H1 (cell line): ENCODE results near the gene OTP. TPM values are rescaled to one million over a fixed set of nuclear protein-coding genes. Genes with fewer than 3 reads are reported as not detected.

Experiments used
- CTCF ChIA-PET: fragments of 300-600 bp; sonication (Branson Sonifier 250); formaldehyde crosslinking; loops from one replicate; lab custom pipeline; 2021; ENCODE audit not compliant: partially characterized antibody; lab: Charles Lee
- POLR2A ChIA-PET: fragments of 300-600 bp; sonication (Branson Sonifier 250); formaldehyde crosslinking; loops from one replicate; lab custom pipeline; 2021; ENCODE audit warnings: inconsistent platforms; ENCODE audit not compliant: partially characterized antibody; lab: Charles Lee
- DNase-seq, 2 experiments: peaks; one replicate each; pipeline versions ENCODE4 v3.0.0 to v3.0.0-alpha.2; 2010 to 2022; ENCODE audit warnings: low spot score in 2 of 2, low read depth in 1 of 2, mixed read lengths in 1 of 2
- FAIRE-seq: peaks from 2 replicates; lab custom pipeline; 2011; peaks lifted over from hg19 to GRCh38; lab: Jason Lieb, UNC
- H2AFZ ChIP-seq: 2 replicates; pipeline ENCODE4 v1.8.1; 2012; ENCODE audit warnings: low read length, inconsistent platforms
- H2AK5ac ChIP-seq: 2 replicates; pipeline ENCODE4 v1.6.1; 2013; ENCODE audit warnings: low read depth, low read length
- H2BK120ac ChIP-seq: replicated peaks from 2 replicates; pipeline ENCODE3; 2013; ENCODE audit warnings: low read depth, low read length, inconsistent platforms
- H2BK12ac ChIP-seq: 2 replicates; pipeline ENCODE4 v1.6.1; 2013; ENCODE audit warnings: low read depth, low read length
- H2BK15ac ChIP-seq: 2 replicates; pipeline ENCODE4 v1.6.1; 2013; ENCODE audit warnings: low read length
- H2BK20ac ChIP-seq: 2 replicates; pipeline ENCODE4 v1.6.1; 2013; ENCODE audit warnings: low read length
- H2BK5ac ChIP-seq: 2 replicates; pipeline ENCODE4 v1.6.1; 2013; ENCODE audit warnings: low read depth, low read length
- H3K14ac ChIP-seq: 2 replicates; pipeline ENCODE4 v1.6.1; 2013; ENCODE audit warnings: inconsistent platforms; ENCODE audit not compliant: insufficient read length
- H3K18ac ChIP-seq: 2 replicates; pipeline ENCODE4 v1.6.1; 2013; ENCODE audit warnings: low read length; ENCODE audit errors: extremely low read depth
- H3K23ac ChIP-seq: 2 replicates; pipeline ENCODE4 v1.6.1; 2013; ENCODE audit warnings: inconsistent platforms; ENCODE audit not compliant: insufficient read length
- H3K23me2 ChIP-seq: 2 replicates; pipeline ENCODE4 v1.6.1; 2013; ENCODE audit warnings: low read depth, low read length
- H3K27ac ChIP-seq: 2 replicates; pipeline ENCODE4 v1.6.1; 2011; ENCODE audit warnings: low read depth, low read length, inconsistent platforms
- H3K27me3 ChIP-seq, 4 experiments: replicated peaks in 1 of 4; 1 replicate in 1 of 4; 2 replicates in 3 of 4; pipeline versions ENCODE4 v1.6.1 to v1.8.1; 2011 to 2013; ENCODE audit warnings: low read length in 3 of 4, mild to moderate bottlenecking in 3 of 4, inconsistent platforms in 2 of 4, mixed read lengths in 2 of 4, moderate library complexity in 1 of 4; ENCODE audit not compliant: control insufficient read depth in 3 of 4, insufficient read depth in 3 of 4; ENCODE audit errors: extremely low read depth in 1 of 4
- H3K36me3 ChIP-seq, 4 experiments: 2 replicates each; pipeline versions ENCODE4 v1.6.1 to v1.8.1; 2011 to 2013; ENCODE audit warnings: mild to moderate bottlenecking in 4 of 4, low read length in 3 of 4, moderate library complexity in 2 of 4, control low read depth in 1 of 4, inconsistent platforms in 1 of 4; ENCODE audit not compliant: insufficient read depth in 4 of 4, control insufficient read depth in 2 of 4
- H3K4ac ChIP-seq: replicated peaks from 2 replicates; pipeline ENCODE3; 2013; ENCODE audit warnings: low read length, low read depth, mixed read lengths, inconsistent platforms; ENCODE audit not compliant: insufficient read length
- H3K4me1 ChIP-seq, 4 experiments: replicated peaks in 1 of 4; 1 replicate in 1 of 4; 2 replicates in 3 of 4; pipeline versions ENCODE4 v1.6.1 to v1.8.1; 2011 to 2013; ENCODE audit warnings: low read length in 3 of 4, inconsistent platforms in 2 of 4, mixed read lengths in 1 of 4; ENCODE audit not compliant: insufficient read depth in 4 of 4, control insufficient read depth in 3 of 4
- H3K4me2 ChIP-seq, 2 experiments: 2 replicates each; pipeline versions ENCODE4 v1.6.1 to v1.8.1; 2011 to 2013; ENCODE audit warnings: low read depth in 2 of 2, low read length in 2 of 2, control low read depth in 1 of 2, inconsistent platforms in 1 of 2, mild to moderate bottlenecking in 1 of 2; ENCODE audit not compliant: insufficient read depth in 1 of 2
- H3K4me3 ChIP-seq, 4 experiments: fragments of 200-600, 300-600 bp in 1 of 4; sonication (generic), shearing (Covaris generic), sonication (Bioruptor Twin) in 1 of 4; 2 replicates each; pipeline versions ENCODE4 v1.5.1 to v1.8.1; 2011 to 2016; ENCODE audit warnings: low read length in 4 of 4, low read depth in 3 of 4, control low read depth in 2 of 4, inconsistent platforms in 2 of 4, mild to moderate bottlenecking in 2 of 4, mixed read lengths in 1 of 4, moderate library complexity in 1 of 4; ENCODE audit not compliant: insufficient read depth in 2 of 4; ENCODE audit errors: extremely low read depth in 1 of 4
- H3K56ac ChIP-seq: replicated peaks from 2 replicates; pipeline ENCODE3; 2013; ENCODE audit warnings: low read depth, mild to moderate bottlenecking, mixed read lengths, low read length, inconsistent platforms; ENCODE audit not compliant: insufficient read length
- H3K79me1 ChIP-seq: 2 replicates; pipeline ENCODE4 v1.6.1; 2013; ENCODE audit warnings: low read depth, low read length, control low read depth
- H3K79me2 ChIP-seq, 2 experiments: 2 replicates each; pipeline versions ENCODE4 v1.6.1 to v1.8.1; 2012 to 2013; ENCODE audit warnings: low read length in 2 of 2, mild to moderate bottlenecking in 2 of 2, inconsistent platforms in 1 of 2; ENCODE audit not compliant: insufficient read depth in 2 of 2, control insufficient read depth in 1 of 2
- H3K9ac ChIP-seq, 4 experiments: replicated peaks in 1 of 4; 1 replicate in 1 of 4; 2 replicates in 3 of 4; pipeline versions ENCODE4 v1.6.1 to v1.8.1; 2011 to 2013; ENCODE audit warnings: low read depth in 3 of 4, low read length in 3 of 4, control low read depth in 2 of 4, mild to moderate bottlenecking in 2 of 4, moderate library complexity in 2 of 4, inconsistent platforms in 1 of 4; ENCODE audit errors: extremely low read depth in 1 of 4
- H3K9me3 ChIP-seq, 2 experiments: 2 replicates each; pipeline versions ENCODE4 v1.6.1 to v1.8.1; 2012 to 2013; ENCODE audit warnings: mild to moderate bottlenecking in 2 of 2, moderate library complexity in 2 of 2, control low read depth in 1 of 2, inconsistent platforms in 1 of 2, low read depth in 1 of 2, low read length in 1 of 2, mixed read lengths in 1 of 2; ENCODE audit not compliant: insufficient read depth in 2 of 2
- H4K20me1 ChIP-seq, 2 experiments: replicated peaks in 1 of 2; 2 replicates each; pipeline versions ENCODE3 to v1.8.1; 2011 to 2013; ENCODE audit warnings: inconsistent platforms in 2 of 2, low read length in 2 of 2, mild to moderate bottlenecking in 1 of 2; ENCODE audit not compliant: insufficient read depth in 2 of 2, control insufficient read depth in 1 of 2
- H4K5ac ChIP-seq: 2 replicates; pipeline ENCODE4 v1.6.1; 2013; ENCODE audit warnings: low read length, low read depth, mixed read lengths, inconsistent platforms; ENCODE audit not compliant: insufficient read length
- H4K8ac ChIP-seq: 2 replicates; pipeline ENCODE4 v1.8.0; 2013; ENCODE audit warnings: mild to moderate bottlenecking, moderate library complexity, low read length, inconsistent platforms; ENCODE audit not compliant: insufficient read depth; ENCODE audit errors: extremely low read depth
- H4K91ac ChIP-seq: replicated peaks from 2 replicates; pipeline ENCODE3; 2013; ENCODE audit warnings: low read length, mixed read lengths, inconsistent platforms; ENCODE audit not compliant: insufficient read length
- ASH2L ChIP-seq: fragments of 200-600, 300-600 bp; sonication (generic); IDR thresholded peaks from one replicate; pipeline ENCODE4 v1.7.1; 2017; ENCODE audit warnings: low read length
- CHD2 ChIP-seq: IDR thresholded peaks from 2 replicates; pipeline ENCODE4 v1.6.1; 2012; ENCODE audit warnings: low read length, improper control_type of control experiment
- CREB1 ChIP-seq: IDR thresholded peaks from 2 replicates; pipeline ENCODE4 v1.6.1; 2012; ENCODE audit warnings: inconsistent platforms
- CTCF ChIP-seq, 3 experiments: IDR thresholded peaks; 1 replicate in 2 of 3; 2 replicates in 1 of 3; pipeline versions ENCODE4 v1.5.1 to v1.6.1; 2011; ENCODE audit warnings: low read length in 3 of 3, mild to moderate bottlenecking in 3 of 3, inconsistent platforms in 2 of 3, low read depth in 1 of 3, moderate library complexity in 1 of 3; ENCODE audit not compliant: insufficient read depth in 1 of 3; ENCODE audit errors: control extremely low read depth in 1 of 3
- EZH2 ChIP-seq: fragments of 200-600 bp; sonication (generic); IDR thresholded peaks from 2 replicates; pipeline ENCODE4 v1.7.1; 2012; ENCODE audit warnings: low read depth, mild to moderate bottlenecking, moderate library complexity, low read length, inconsistent platforms; ENCODE audit not compliant: severe bottlenecking
- FOSL1 ChIP-seq: IDR thresholded peaks from 2 replicates; pipeline ENCODE4 v1.6.1; 2011; ENCODE audit warnings: mild to moderate bottlenecking, low read depth, low read length, moderate library complexity; ENCODE audit not compliant: insufficient read depth
- MAX ChIP-seq: IDR thresholded peaks from 2 replicates; pipeline ENCODE4 v1.6.1; 2012; ENCODE audit warnings: inconsistent platforms
- POLR2AphosphoS5 ChIP-seq: IDR thresholded peaks from 2 replicates; pipeline ENCODE4 v1.6.1; 2011; ENCODE audit warnings: low read depth, low read length
- SP1 ChIP-seq: IDR thresholded peaks from 2 replicates; pipeline ENCODE4 v1.6.1; 2011; ENCODE audit warnings: low read depth, low read length
- YY1 ChIP-seq: IDR thresholded peaks from 2 replicates; pipeline ENCODE4 v1.6.1; 2011; ENCODE audit warnings: low read depth, mild to moderate bottlenecking, low read length
- WGBS, 2 experiments: shearing (Covaris generic) in 1 of 2; methylation state at CpG; one replicate each; pipeline versions ENCODE4 v1.1.6 to v1.1.7; 2013 to 2015; ENCODE audit warnings: low lambda C conversion rate in 2 of 2, mixed read lengths in 2 of 2, inconsistent platforms in 1 of 2, low coverage in 1 of 2, missing lambda C conversion rate in 1 of 2; ENCODE audit not compliant: insufficient replicate concordance in 2 of 2, insufficient coverage in 1 of 2, insufficient read length in 1 of 2; ENCODE audit errors: extremely low coverage in 1 of 2, missing lambda C conversion rate in 1 of 2; 5-methylcytosine and 5-hydroxymethylcytosine counted together
- polyA plus RNA-seq, 7 experiments: library from polyadenylated mRNA; depleted of rRNA in 3 of 7; stranded (reverse) in 5 of 7; unstranded in 2 of 7; fragments of >200 nt in 5 of 7; fragments of 200-250 nt in 2 of 7; gene quantifications; 1 replicate in 5 of 7; 2 replicates in 1 of 7; 4 replicates in 1 of 7; pipeline versions ENCODE4 v1.2.1 to v1.2.3, GENCODE V29; 2011 to 2013; ENCODE audit warnings: missing spikeins in 2 of 7, mixed read lengths in 2 of 7
- total RNA-seq: library from RNA; stranded (reverse); fragmentation: NEBNext Ultra II Directional; extraction: Animal tissue kit (Norgen Biotek cat#: 25700); gene quantifications from 2 replicates; pipeline ENCODE4 v1.2.1, GENCODE V29; 2021

OTP gene
- total and polyA plus RNA-seq, 2 of the 8 experiments (the other 6 are each of a cell fraction or from before 2014, with no cell fraction given) = not detected

GRCh38 chr5:77629509-77630113, 8.9 kb downstream of the OTP start:
- peak overlapping the region; percentile 69; the same call in 1 of the 2 replicates for H2AFZ ChIP-seq
- H3K27me3 ChIP-seq = peaks cover 77 to 99% (median 92%) of the 10 kb centered on the region in 4 experiments
- peaks cover 6 to 16% (median 7%) of the 10 kb centered on the region in 4 experiments; a peak in 6 of 7 replicates for H3K4me1 ChIP-seq
- H2AK5ac ChIP-seq = peak overlapping the region; percentile 17; the same call in 1 of the 2 replicates
- CTCF ChIA-PET = interaction anchor here (1.0 to 1.9 kb wide), 6 partner anchors 9 to 329 kb away, joined by 3 to 8 read pairs (median 5); partner anchors contain the start of gene OTP
- H4K91ac ChIP-seq = no peak overlapping the region
- H3K18ac ChIP-seq = peak overlapping the region; percentile 10
- FAIRE-seq (no peak), DNase-seq (peak in 1 of 2 experiments; percentile 81)
- H2BK5ac ChIP-seq = peak overlapping the region; percentile 35; the same call in 1 of the 2 replicates
- no peaks in the 10 kb centered on the region; a peak in 1 of 8 replicates for H3K36me3 ChIP-seq
- POLR2A ChIA-PET = interaction anchor here (1.0 to 3.5 kb wide), 4 partner anchors 8 to 221 kb away, joined by 3 to 11 read pairs (median 4); partner anchors contain the start of gene OTP
- no peak overlapping the region for H2BK120ac ChIP-seq
- no peak overlapping the region for H4K8ac ChIP-seq
- peak overlapping the region; percentile 19 to 58 (median 31); a peak in 7 of 8 replicates for H3K4me3 ChIP-seq
- H2BK20ac ChIP-seq = no peak overlapping the region
- WGBS, 2 experiments = 1% methylated on average over 14 of the region's 52 CpGs; no CpG with 5 or more reads in 1 of the 2 experiments
- H3K79me2 ChIP-seq = no peaks in the 10 kb centered on the region
- H3K14ac ChIP-seq = no peak overlapping the region
- peak overlapping the region in 1 of 4 experiments; percentile 30; a peak in 1 of 7 replicates for H3K9ac ChIP-seq
- H3K79me1 ChIP-seq = no peaks in the 10 kb centered on the region
- no peak overlapping the region for H3K23ac ChIP-seq
- H4K20me1 ChIP-seq = peaks cover 7 to 34% of the 10 kb centered on the region in 2 experiments
- H3K56ac ChIP-seq = no peak overlapping the region
- H3K27ac ChIP-seq = no peak overlapping the region
- no peak overlapping the region for H2BK15ac ChIP-seq
- peaks cover 16% of the 10 kb centered on the region; the same call in 1 of the 2 replicates for H3K23me2 ChIP-seq
- H3K4ac ChIP-seq = no peak overlapping the region
- H3K9me3 ChIP-seq = no peaks in the 10 kb centered on the region; a peak in 1 of 4 replicates
- H3K4me2 ChIP-seq = peak overlapping the region; percentile 90 to 95
- no peak overlapping the region for H4K5ac ChIP-seq
- peak overlapping the region; percentile 75 for H2BK12ac ChIP-seq
- TF ChIP-seq MAX (peak; percentile 10; the same call in 1 of the 2 replicates), SP1 (no peak), POLR2AphosphoS5 (no peak), EZH2 (peak; percentile 38), CTCF (IDR thresholded peaks at IDR 0.05; ENCODE audit: control extremely low read depth in 1 of 3, insufficient read depth in 1 of 3, low read depth in 1 of 3, low read length in 3 of 3) (no peak), CREB1 (peak; percentile 46; the same call in 1 of the 2 replicates), YY1 (peak; percentile 26; the same call in 1 of the 2 replicates), CHD2 (no peak), ASH2L (no peak), FOSL1 (no peak)
